HL-60/S4 (cell line): ENCODE measurements around the gene CLPSL2.

ENCODE experiments used
- in situ Hi-C: fragments of 300-500 bp; cut with MboI; formaldehyde crosslinking; loops from 2 replicates; pipeline ENCODE4 v1.14.3; 2022; ENCODE audit warnings: low sequenced_read_pairs

Gene CLPSL2

GRCh38 chr6:35742842-35743241, 33.6 kb upstream of the CLPSL2 start:
- in situ Hi-C loops: no loop called here

- in situ Hi-C loops: no loop called here
Measured at GRCh38 chr6:35745509-35745908, 30.9 kb upstream of the CLPSL2 start.

GRCh38 chr6:35746516-35746915, 29.9 kb upstream of the CLPSL2 start:
- in situ Hi-C loops: no loop called here

- in situ Hi-C loops: no loop called here
Measured at GRCh38 chr6:35747877-35748276, 28.5 kb upstream of the CLPSL2 start.

- in situ Hi-C loops: no loop called here
Measured at GRCh38 chr6:35750557-35750956, 25.8 kb upstream of the CLPSL2 start.

- in situ Hi-C loops: no loop called here
Measured at GRCh38 chr6:35751594-35751993, 24.8 kb upstream of the CLPSL2 start.

- in situ Hi-C loops: no loop called here
Measured at GRCh38 chr6:35752330-35752729, 24.1 kb upstream of the CLPSL2 start.

- in situ Hi-C loops: no loop called here
Measured at GRCh38 chr6:35754452-35755277, 21.7 kb upstream of the CLPSL2 start.

GRCh38 chr6:35755278-35755924, 21.0 kb upstream of the CLPSL2 start:
- in situ Hi-C loops: no loop called here

- in situ Hi-C loops: no loop called here
Measured at GRCh38 chr6:35757456-35758123, 18.8 kb upstream of the CLPSL2 start.

- in situ Hi-C loops: no loop called here
Measured at GRCh38 chr6:35759426-35759825, 17.0 kb upstream of the CLPSL2 start.

GRCh38 chr6:35765739-35766138, 10.7 kb upstream of the CLPSL2 start:
- in situ Hi-C loops: no loop called here

GRCh38 chr6:35769211-35769610, 7.2 kb upstream of the CLPSL2 start:
- in situ Hi-C loops: no loop called here

- in situ Hi-C loops: no loop called here
Measured at GRCh38 chr6:35771343-35771627, 5.1 kb upstream of the CLPSL2 start.

GRCh38 chr6:35774116-35774794, 2.1 kb upstream of the CLPSL2 start:
- in situ Hi-C loops: no loop called here

GRCh38 chr6:35775031-35775430, 1.4 kb upstream of the CLPSL2 start:
- in situ Hi-C loops: no loop called here

GRCh38 chr6:35777356-35778102, 1.1 kb downstream of the CLPSL2 start:
- in situ Hi-C loops: no loop called here

GRCh38 chr6:35778437-35778836, 2.0 kb downstream of the CLPSL2 start:
- in situ Hi-C loops: no loop called here

GRCh38 chr6:35780719-35781118, 4.3 kb downstream of the CLPSL2 start, which contains the start of gene CLPSL1:
TSS of gene CLPSL1 (plus strand) at chr6:35781019. CDS start at chr6:35781111, 92 bp downstream.
- in situ Hi-C loops: no loop called here

- in situ Hi-C loops: no loop called here
Measured at GRCh38 chr6:35781290-35781689, 4.9 kb downstream of the CLPSL2 start.

GRCh38 chr6:35782424-35782823, 6.0 kb downstream of the CLPSL2 start:
- in situ Hi-C loops: no loop called here
